Suppressor macrophage treated with lipopolysaccharide for 1 hour (primary cell): ENCODE results near the gene FBH1.

Experiments used
- DNase-seq, 3 donors: peaks; one replicate each; pipeline ENCODE4 v3.0.0-alpha.2; 2020 to 2022

FBH1 gene

DNA sequence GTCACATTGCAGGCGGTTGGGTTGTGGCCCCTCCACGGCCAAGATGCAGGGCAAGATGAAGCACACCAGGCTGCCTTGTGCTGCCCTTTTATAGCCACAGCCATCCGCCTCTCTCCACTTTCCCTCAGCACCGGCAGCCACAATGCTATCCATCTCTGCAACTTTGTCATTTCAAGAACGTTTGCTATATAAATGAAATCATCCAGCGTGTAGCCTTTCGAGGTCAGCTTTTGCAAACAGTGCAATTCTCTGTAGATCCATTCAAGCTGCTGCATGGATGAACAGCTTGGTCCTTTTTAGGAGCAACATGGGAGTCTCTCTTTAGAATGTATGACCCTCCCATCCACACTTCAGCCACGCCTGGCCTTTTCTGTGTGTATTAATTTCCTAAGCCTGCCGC is 93.7 kb downstream of the FBH1 start:
- DNase-seq, result no peak

DNA sequence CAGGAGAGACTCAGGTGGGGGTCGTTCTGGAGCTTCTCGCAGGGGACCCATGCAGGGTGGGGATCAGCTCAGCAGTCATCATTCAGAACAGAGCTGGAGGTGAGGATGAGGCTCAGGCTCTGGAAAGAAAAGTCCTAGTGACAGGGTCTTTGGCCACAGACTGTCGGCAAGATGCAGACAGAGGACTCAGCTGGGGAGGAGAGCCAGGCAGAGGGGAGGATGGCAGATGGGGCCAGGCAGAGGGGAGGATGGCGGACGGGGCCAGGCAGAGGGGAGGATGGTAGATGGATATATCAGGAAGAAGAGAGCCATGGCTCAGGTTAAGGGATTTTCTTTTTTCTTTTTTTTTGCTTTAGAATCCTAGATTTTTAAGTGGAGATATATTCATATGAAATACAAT is 95.0 kb downstream of the FBH1 start:
- DNase-seq, result no peak
